ENCODE results near the gene TNIP1.

The TNIP1 gene

DNA sequence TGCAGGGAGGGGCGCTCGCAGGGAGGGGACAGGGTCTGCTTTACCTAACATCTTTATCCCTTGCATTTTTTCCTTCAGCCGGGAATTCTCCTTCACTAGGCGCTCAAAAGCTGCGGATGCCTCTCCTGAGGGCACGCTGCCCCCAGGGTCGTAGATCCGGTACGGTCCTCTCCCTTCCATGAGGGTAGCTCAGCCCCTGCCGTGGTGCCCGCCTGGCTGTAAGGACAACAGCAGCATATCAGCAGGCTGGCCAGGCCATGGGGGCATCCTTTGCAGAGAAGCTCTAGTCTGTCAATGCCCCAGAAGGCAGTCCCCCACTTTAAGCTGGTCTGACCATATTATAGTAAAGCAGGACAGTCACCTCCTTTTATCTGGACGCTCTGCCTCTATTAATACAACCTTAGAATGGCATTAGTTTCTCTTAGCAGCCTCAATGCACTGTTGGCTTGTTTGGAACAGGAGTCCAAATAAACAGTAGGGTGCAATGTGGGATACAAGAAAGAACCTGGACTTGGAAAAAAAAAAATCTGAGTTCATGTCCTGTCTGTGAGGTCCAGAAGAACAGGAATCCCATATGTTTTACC lies 15.8 kb downstream of the TNIP1 start:
- no peak for DNase-seq (ENCODE audit: low read depth)

DNA sequence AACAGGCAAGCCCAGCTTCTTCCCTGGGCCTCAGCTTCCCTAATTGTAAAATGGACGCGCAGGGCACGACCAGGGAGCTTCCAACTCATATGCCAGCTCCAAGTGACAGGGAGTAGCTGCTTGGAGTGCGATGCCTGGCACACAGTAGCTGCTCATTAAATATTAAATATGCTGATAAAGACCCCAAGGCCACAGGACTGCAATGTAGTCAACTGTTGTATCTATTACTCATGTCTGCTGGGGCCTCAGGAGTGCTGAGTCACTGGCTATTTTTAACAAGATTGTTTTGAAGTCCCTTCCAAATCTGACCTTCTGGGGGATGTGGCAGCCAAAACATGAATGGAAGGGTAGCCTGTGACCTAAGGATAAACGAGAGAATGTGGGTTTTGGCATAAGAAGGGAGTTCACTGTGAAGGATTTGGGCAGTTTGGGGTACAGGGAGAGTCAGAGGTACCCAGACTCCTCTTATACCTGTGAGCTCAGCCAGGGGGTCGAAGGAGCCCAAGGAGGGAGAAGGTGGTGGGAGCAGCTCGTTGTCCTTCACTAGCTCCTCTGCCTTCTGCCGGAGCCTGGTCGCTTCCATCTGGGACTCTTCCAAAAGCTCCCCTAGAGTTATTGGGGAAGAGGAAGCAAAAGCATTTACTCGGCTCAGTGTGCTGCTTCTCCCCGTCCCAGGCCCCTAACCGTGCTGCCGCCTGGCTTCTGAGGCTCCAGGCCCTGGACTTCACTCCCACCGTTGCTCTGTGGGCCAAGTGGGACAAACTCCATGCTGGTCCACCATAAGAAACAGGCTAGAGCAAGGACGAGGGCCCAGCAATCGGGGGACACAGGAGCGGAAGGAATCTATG lies 17.5 kb downstream of the TNIP1 start:
- DNase-seq (ENCODE audit: low read depth), result no peak

DNA sequence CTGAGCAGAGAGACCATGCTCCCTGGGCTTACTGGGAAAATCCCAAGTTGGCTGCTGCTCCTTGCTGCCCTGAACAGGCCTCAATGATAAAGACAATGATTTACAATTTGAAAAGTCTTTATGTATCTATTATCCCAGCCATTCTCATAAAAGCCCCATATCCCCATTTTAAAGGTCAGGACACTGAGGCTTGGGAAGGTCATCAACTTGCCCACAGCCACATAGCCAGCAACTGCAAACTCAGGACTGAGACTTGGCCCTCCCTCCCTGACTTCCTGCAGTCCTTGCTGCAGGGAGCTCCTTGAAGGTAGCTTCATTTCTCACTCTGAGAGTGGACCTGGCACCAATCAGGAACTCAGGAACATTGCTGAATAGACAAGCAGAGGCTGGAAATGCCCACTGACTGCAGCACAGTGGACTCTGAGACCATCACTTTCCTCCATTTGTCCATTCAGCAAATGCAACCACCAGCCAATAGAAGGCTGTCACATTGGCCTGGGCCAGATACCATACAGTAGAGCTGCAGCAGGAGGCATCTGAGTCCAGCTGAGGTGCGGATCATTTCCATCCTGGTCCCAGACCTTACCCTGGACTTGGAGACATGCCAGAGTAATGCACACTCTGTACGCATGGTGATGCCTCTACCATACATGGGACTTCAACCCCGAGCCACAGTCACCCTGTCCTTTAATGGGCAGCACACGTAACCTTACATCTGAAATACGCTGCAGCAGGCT lies 18.3 kb downstream of the TNIP1 start:
- DNase-seq (ENCODE audit: low read depth), result no peak

DNA sequence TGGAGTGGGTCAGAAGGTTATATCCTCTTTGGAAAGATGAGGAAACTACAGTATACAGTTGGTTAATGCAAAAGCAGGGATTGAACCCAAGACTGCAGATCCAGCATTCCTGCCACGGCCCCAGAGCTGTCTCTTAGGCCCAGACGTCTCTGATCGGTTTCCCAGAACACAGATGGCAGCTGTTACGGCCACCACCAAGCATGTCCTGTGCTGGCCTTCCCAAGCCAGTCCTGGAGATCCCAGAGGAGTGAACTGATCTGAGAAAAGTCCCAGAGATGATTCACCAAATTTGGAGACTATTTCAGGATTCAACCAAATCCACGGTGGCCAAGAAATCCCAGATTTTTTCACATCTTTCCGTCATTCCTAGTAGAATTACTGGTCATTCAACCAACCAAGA lies 20.1 kb downstream of the TNIP1 start:
- DNase-seq (ENCODE audit: low read depth), result no peak

DNA sequence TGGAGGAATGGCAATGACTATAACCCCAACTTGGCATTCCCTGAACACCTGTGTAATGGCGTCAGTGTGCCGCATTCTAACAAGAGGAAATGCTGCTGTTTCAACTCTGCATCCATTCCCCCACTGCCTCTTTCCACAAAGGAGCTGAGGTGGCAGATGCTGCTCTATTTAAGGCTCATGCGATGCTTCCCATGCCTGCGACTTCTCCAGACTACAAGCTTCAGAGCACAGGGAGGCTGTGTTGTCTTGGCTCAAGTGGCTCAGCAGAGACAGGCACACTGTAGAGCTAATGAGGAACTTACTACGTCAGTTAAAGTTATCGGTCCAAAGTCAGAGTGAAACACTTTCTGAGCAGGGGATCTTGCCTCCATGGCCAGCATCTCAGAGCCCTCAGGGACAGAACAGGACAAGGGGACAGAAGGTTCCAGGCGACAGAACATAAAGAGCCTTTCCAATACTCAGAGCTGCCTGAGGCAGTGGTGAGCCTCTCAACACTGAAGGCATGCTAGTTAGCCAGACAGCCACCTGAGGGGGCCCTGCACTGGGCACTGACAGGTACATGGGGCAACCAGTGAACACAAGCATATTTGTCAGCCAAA lies 21.8 kb downstream of the TNIP1 start:
- DNase-seq (ENCODE audit: low read depth), result no peak

DNA sequence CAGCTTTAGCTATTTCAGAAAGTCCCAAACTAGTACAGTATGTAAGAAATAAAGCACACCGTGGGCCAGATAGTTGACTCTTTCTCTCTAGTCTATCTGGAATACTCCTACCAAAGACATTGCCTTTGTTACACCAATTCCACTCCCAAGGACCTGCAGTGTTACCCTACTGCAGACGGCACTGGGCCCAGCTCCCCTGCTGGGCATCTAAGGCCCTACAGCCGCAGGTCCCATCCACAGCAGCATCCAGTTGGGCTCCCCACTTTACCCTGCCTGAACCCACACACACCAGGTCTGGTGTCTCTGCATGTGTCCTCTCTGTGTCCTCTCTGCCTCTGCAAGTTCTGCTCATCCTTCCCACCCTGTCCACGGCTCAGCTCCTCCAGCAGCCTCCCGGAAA lies 22.5 kb downstream of the TNIP1 start:
- DNase-seq (ENCODE audit: low read depth), result no peak

DNA sequence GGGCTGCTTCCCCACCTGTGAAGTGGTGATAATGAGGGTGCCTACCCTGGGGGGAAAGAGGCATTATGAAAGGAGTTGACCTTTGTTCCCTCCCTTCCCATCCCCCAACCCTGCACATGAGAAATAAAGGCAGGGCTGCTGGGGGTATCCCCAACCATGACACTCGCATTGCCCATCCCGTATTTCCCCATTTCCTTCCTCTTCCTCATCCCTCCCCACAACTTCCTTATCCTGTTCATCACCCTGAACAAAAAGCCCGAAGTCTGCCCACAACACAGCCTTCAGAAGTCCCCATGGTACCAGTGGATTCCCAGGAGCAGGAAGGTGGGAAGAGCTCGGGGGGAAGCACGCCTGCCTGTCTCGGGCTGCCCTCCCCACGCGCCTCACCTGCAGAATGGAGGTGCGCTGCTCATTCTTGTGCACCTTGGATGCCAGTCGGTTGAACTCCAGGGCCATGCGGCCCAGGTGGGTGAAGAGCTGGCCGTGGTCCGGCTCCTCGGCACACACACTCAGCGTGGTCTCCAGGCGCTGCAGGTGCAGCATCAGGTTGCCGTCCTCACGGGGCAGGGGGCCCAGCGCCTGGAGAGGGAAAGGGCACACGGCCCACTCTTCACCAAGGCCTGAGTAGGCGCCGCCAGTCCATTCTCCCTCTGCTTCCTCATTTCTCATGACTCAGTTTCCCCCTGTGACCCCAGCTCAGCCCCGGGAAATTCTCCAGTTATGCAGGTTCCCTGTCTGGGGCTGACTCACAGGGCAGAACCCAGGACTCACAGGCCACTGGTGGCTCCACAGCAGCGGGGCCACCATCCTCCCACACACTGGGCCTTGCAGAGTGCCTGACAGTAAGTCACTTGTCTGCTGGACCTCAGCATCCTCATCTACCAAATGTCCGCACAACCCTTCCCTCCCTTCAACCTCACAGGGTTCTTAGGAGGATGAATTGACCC lies 24.2 kb downstream of the TNIP1 start:
- no peak for DNase-seq (ENCODE audit: low read depth)

DNA sequence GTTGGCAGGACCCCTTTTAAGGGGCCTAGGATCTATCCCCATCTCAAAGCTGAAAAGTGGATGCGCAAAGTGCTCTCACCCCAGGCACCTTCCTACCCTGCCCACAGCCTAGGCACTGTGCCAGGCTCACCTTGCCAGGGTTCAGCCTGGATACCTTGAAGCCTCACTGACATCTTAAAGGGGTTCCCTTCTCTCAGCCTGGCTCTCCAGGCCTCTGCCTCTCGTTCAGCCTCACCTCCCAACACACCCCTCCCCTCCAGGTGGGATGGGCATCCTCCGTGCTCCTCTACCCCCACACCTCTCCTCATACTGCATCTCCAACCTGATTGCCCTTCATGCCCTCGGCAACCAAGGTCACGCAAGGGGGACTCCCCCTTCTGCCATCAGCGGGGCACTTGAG lies 25.5 kb downstream of the TNIP1 start:
- DNase-seq (ENCODE audit: low read depth), result no peak

DNA sequence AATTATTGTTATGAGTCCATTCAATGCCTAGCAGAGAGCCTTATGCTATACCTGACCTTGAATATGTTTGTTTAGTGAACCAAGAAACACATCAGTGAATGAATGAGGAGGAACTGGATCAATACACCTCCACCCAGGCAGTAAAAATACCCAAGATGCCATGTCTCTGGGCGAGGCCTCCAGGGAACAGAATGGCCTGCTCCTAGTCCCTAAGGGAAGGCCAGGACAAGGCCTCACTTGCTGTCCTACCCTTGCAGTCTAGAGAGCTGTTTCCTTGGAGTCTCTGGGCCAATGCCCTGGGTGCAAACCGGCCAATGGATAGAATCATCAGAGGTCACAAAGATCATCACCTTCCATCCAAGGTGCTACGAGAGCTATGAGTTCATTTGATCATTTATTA lies 26.1 kb downstream of the TNIP1 start:
- no peak for DNase-seq (ENCODE audit: low read depth)

DNA sequence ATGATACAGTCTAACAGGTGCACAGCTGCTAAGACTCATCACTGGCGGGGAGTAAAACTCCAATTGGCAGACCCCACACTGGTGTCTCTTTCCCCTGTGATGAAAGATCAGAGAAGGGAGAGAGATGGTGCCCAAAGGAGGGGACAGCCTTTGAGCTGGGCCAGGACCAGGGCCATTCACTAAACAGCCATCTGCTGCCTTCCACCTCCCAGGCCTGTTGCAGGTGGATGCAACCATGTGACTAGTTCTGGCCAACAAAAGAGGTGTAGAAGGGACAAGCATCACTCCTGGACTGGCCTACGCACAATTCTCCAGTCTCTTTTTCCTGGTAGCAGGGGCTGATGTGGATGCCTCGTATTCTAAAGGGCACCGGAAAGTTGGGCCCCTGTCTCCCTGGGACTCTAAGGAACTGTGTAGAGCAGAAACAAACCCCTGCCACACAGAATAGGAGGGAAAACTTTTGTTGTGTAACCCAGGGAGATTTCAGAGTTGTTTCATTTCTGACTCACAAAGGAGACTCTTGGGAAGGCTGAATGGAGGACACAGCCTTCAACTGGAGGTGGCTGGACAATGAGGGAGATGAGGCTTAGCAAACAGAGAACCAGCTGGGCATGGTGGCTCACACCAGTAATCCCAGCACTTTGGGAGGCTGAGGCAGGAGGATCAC lies 26.9 kb downstream of the TNIP1 start:
- DNase-seq (ENCODE audit: low read depth), result no peak

DNA sequence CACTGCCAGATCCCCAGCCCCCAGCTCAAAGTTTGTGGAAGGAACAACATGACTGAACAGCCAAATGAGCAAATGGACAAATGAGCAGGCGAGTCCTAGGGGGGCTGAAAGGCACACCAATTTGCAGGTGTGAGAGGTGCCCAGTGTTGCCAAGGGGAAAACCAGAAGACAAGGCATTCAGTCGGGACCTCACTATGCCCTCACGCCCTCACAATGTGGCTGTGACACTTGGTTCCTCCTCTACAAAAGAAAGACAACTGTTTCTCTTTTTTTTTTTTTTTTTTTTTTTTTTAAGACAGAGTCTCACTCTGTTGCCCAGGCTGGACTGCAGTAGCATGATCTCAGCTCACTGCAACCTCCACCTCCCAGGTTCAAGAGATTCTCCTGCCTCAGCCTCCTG lies 28.0 kb downstream of the TNIP1 start:
- DNase-seq (ENCODE audit: low read depth), result no peak

DNA sequence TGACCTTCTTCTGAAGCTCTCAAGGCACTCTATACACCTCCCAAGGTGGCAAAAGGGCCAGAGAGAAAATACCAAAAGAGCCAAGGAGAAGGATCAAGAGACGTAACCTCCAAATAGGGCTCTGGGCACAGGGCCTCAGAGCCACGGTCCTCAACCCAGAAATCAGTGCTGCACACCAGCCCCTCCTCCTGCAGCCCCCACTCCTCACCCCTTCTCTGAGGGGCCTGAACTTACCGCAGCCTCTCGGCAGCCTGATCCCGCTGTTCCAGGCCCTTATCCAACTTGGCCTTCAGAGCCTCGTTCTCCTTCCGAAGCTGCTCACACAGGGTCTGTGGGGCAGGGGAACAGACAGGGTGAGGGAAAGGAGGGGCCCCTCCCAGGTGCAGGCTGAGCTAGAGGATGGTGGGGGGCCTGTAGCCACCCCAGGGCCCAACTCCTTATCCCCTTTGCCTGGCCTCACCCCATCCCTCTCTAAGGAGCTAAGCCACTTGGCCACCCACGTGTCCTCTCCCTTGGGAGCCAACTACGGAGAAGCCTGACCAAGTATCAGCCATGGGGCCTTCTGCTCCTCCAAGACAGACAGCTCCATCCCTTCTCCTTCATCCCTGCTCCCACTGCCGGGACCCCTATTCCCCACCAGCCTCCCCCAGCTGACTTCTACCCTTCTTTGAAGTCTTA lies 28.8 kb downstream of the TNIP1 start:
- DNase-seq (ENCODE audit: low read depth), result no peak

DNA sequence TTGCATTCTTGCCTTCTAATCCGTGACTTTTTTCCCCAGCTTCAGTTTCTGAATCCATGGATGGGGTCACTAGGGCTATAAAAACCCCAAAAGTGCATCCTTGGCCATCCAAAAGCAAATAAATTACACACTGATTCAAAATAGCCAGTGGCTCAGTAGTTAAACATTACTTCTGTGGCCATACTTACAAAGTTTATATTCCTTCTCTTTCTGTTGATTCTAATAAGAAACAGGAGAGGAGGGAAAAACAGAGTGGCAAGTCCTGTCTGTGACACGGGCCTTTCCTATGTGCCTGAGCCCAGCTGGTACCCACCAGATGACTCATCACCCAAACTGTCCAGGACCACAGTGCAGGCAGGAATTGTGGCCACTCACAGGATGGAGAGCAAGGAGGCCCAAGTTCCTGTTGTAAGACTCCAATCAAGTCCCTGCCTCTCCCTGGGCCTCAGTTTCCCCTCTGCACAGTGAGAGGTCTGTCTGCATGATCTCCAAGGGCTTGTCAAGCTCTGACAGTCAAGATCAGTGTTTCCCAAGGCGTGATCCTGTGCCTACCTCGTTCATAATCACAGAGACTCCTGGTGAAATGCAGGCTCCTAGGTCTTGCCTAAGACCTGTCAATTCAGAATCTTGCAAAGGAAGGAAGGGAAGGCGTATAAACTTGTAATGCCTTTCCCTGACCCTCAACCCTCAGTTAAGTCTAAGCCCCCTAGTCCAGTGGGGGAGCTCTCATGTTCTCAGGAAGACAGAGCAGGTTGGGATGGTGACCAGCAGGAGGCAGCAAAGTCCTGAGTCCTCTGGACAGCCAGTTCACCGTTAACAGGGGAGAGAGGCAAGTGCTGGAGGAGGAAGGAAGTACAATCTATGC lies 29.5 kb downstream of the TNIP1 start:
- DNase-seq (ENCODE audit: low read depth), result peak; percentile 60

DNA sequence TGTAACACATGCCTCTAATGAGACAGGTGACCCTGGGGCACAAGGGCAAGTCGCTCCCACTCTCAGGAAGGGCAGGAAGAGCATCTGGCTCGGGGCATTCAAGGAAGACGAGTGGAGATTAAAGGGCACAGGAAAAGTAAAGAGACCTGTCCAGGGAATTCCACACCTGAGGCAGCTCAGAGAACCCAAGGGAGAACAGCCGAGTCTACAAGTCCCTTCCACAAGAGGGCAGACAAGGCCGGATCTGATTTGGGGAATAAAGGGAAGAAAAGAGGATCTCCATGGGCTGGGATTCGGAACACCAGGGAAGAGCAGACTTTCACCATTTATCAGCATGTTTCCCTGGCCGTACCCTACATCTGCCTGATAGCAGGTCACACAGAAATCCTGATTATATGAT lies 32.3 kb downstream of the TNIP1 start:
- DNase-seq (ENCODE audit: low read depth), result no peak

DNA sequence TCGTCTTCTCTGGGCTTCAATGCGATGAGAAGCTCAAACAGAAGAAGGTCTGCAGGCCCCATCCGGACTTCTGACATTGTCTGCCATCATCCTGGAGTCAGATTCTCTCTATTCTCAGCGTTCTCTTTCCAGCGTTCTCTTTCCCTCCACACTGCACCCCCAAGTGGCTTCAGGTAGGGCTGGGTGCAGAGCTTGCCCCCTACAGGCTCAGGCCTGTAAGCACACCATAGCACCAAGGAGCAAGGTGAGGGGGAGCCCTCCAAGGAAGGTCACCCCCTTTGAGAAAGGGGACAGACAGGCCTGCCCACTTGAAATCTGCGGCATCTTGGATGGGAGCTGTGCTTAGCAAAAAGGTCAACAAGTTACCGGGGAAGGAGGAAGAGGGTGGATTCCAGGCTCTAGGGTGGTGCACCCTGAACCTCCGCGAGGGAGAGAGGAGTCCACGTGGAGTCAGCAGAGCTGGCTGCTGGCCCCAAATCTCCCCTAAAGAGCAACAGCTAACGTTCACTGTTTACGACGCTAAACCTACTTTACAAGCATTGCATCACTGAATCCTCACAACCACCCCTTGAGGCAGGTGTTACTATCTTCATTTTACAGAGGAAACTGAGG lies 32.9 kb downstream of the TNIP1 start:
- DNase-seq (ENCODE audit: low read depth), result no peak

DNA sequence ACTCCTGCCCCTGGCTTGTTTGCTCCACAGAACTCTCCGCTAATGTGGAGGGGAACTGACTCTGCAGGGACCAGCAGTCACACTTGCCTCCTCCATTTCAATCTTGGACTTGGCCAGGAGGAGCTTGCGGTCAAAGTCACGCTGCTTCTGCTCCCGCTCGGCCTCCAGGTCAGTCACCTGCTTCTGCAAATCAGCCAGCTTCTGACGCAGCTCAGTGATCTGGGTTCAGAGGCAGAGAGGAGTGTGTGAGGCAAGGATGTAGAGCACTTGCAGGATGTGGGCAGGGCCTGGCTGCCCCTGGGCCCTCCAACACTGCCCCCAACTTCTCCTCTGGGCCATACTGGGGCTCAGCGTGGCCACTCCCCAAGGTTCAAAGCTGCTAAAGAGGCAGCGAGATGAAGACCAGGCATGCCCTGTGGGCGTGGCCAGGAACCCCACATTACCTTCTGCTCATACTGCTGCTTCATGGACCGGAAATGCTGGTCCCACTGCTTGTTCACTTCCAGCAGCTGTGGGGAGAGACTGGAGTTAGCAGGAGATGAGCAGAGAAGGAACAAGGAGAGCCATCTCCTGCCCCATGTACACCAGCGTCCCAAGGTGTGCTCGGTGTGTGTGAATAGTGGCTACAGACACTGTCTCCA lies 38.3 kb downstream of the TNIP1 start:
- DNase-seq (ENCODE audit: low read depth), result no peak

DNA sequence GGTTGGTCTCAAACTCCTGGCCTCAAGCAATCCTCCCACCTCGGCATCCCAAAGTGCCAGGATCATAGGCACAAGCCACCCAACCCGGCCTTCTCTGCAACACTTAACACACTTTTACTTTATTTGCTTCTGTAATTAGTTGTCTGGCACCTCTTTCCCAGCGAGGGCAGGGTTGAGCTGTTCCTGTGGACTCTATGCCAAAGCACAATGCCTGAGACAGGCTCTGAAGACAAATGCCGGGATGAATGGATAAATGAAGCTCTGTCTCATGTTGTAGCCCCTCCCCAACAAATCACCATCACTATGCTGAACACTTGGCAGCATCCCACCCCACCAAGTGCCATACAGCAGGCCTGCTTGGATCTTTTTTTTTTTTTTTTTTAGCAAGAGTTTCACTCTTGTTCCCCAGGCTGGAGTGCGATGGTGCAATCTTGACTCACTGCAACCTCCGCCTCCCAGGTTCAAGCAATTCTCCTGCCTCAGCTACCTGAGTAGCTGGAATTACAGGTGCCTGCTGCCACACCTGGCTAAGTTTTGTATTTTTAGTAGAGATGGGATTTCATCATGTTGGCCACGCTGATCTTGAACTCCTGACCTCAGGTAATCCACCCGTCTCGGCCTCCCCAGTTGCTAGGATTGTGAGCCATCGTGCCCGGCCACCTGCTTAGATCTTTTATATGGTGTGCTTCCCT lies 39.1 kb downstream of the TNIP1 start:
- DNase-seq (ENCODE audit: low read depth), result no peak

DNA sequence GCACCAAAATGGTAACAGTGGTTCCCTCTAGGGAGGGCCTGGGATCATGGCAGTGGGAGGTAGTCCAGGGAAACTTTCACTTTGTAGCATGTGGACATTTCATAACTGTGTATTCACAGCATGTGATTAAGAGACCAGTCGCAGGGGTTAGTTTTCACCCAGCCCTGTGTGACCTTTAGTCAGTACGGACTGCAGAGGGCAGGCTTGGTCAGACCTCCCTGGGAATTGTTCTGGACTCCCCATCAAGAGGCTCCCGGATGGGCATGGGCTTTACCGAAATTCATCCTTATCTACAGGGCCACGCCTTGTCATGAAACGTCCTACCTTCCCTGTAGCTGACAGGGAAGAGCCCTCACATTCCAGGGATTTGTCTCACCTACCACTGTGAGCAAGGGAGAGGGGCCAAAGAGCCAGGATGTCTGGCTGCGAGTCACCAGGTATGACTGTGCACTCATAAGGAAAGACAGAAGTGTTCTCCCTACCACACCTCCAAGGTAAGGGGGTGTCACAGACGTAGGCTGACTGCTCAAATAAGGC lies 40.6 kb downstream of the TNIP1 start:
- DNase-seq (ENCODE audit: low read depth), result no peak
